ENCODE data around the gene POLR1A.

GRCh38 chr2:86102157-86102556 lies 3.5 kb downstream of the POLR1A start:
- TF ChIP-seq CTCF (IDR thresholded peaks at IDR 0.05; ENCODE audit: poor library complexity) = no peak
- no peak for TF ChIP-seq EZH2 (IDR thresholded peaks at IDR 0.05; ENCODE audit: borderline replicate concordance)
